GM12878 (cell line): Measurements from ENCODE around the gene MFNG. TPM values are rescaled to one million over a fixed set of nuclear protein-coding genes. Genes with fewer than 3 reads are reported as not detected.

ENCODE experiments used
- ATAC-seq: fragments of 200-7000 bp; cut with Tn5 transposase; 3 replicates; pipeline ENCODE4 v1.9.1; 2020; ENCODE audit warnings: mild to moderate bottlenecking, moderate library complexity
- BruUV-seq: library from RNA; stranded (reverse); fragments of 400-500 nt; replicated peaks from 2 replicates; lab custom pipeline; 2021; lab: Mats Ljungman, UMichigan
- CTCF ChIA-PET: fragments of 300-600 bp; sonication (Branson Sonifier 250); formaldehyde crosslinking; extraction: SDS; loops from one replicate; lab custom pipeline; 2021; ENCODE audit warnings: inconsistent platforms; lab: Yijun Ruan, JAX
- POLR2A ChIA-PET: fragments of 350-600 bp; formaldehyde crosslinking; extraction: SDS; loops from one replicate; lab custom pipeline; 2021; ENCODE audit warnings: inconsistent platforms; lab: Charles Lee
- RAD21 ChIA-PET: fragments of 300-600 bp; sonication (Branson Sonifier 250); formaldehyde crosslinking; loops from one replicate; lab custom pipeline; 2023; ENCODE audit warnings: antibody characterized with exemption; ENCODE audit not compliant: unreplicated experiment; lab: Charles Lee
- SMC1A ChIA-PET: fragments of 300-600 bp; sonication (Branson Sonifier 250); formaldehyde crosslinking; loops from one replicate; lab custom pipeline; 2023; ENCODE audit not compliant: unreplicated experiment, uncharacterized antibody; lab: Charles Lee
- DNase-seq: peaks from one replicate; pipeline ENCODE4 v3.0.0-alpha.2; 2011; ENCODE audit warnings: low read depth, low spot score
- FAIRE-seq: peaks from 3 replicates; lab custom pipeline; 2011; peaks lifted over from hg19 to GRCh38; lab: Jason Lieb, UNC
- H2AFZ ChIP-seq: 2 replicates; pipeline ENCODE4 v1.6.0; 2011; ENCODE audit warnings: low read depth, low read length, control low read depth; ENCODE audit not compliant: control insufficient read depth
- H3K27ac ChIP-seq: 2 replicates; pipeline ENCODE4 v1.5.1; 2011; ENCODE audit warnings: control low read depth; ENCODE audit not compliant: control insufficient read depth, insufficient read depth
- H3K27me3 ChIP-seq, 2 experiments: replicated peaks in 1 of 2; 2 replicates each; pipeline versions ENCODE4 v1.6.0 to v1.6.1; 2011; ENCODE audit warnings: low read length in 1 of 2; ENCODE audit not compliant: control insufficient read depth in 2 of 2, insufficient read depth in 2 of 2
- H3K36me3 ChIP-seq, 2 experiments: 2 replicates each; pipeline ENCODE4 v1.5.1; 2011; ENCODE audit warnings: low read length in 1 of 2; ENCODE audit not compliant: control insufficient read depth in 2 of 2, insufficient read depth in 2 of 2
- H3K4me1 ChIP-seq: 2 replicates; pipeline ENCODE4 v1.6.1; 2011; ENCODE audit warnings: mild to moderate bottlenecking, low read length, moderate library complexity, mixed read lengths; ENCODE audit not compliant: control insufficient read depth, insufficient read depth
- H3K4me2 ChIP-seq: 2 replicates; pipeline ENCODE4 v1.6.0; 2011; ENCODE audit warnings: control low read depth; ENCODE audit not compliant: control insufficient read depth, insufficient read depth
- H3K4me3 ChIP-seq: fragments of 200-600 bp; sonication (generic); 2 replicates; pipeline ENCODE4 v1.5.1; 2016
- H3K79me2 ChIP-seq: 2 replicates; pipeline ENCODE4 v1.6.0; 2011; ENCODE audit warnings: low read length; ENCODE audit not compliant: control insufficient read depth, insufficient read depth
- H3K9ac ChIP-seq: 2 replicates; pipeline ENCODE4 v1.8.0; 2011; ENCODE audit warnings: low read length, control low read depth, mixed read lengths; ENCODE audit not compliant: control insufficient read depth, insufficient read depth
- H3K9me3 ChIP-seq: replicated peaks from 3 replicates; pipeline ENCODE4 v1.5.1; 2011; ENCODE audit warnings: mild to moderate bottlenecking, low read length; ENCODE audit not compliant: control insufficient read depth, insufficient read depth
- H4K20me1 ChIP-seq: 2 replicates; pipeline ENCODE4 v1.6.0; 2011; ENCODE audit not compliant: control insufficient read depth, insufficient read depth
- CEBPZ ChIP-seq: fragments of 150-350 bp; IDR thresholded peaks from 2 replicates; pipeline ENCODE4 v1.6.1; 2016; ENCODE audit warnings: low read depth, low read length
- EP300 ChIP-seq, 2 experiments: fragments of 150-350 bp in 1 of 2; IDR thresholded peaks; 2 replicates each; pipeline ENCODE4 v1.6.1; 2011 to 2012; ENCODE audit warnings: low read depth in 2 of 2, low read length in 2 of 2, borderline replicate concordance in 1 of 2, improper control_type of control experiment in 1 of 2, inconsistent platforms in 1 of 2; ENCODE audit not compliant: control insufficient read depth in 1 of 2
- ETV6 ChIP-seq, 2 experiments: fragments of 450-650 bp in 1 of 2; IDR thresholded peaks in 1 of 2; conservative IDR thresholded peaks in 1 of 2; 2 replicates each; pipeline ENCODE4 v1.6.1; 2014; ENCODE audit warnings: antibody characterized with exemption in 1 of 2, borderline replicate concordance in 1 of 2, low read depth in 1 of 2, mild to moderate bottlenecking in 1 of 2, moderate library complexity in 1 of 2
- IKZF2 ChIP-seq, 2 experiments: fragments of 450-650 bp; IDR thresholded peaks; 2 replicates each; pipeline ENCODE4 v1.6.1; 2017; ENCODE audit warnings: mild to moderate bottlenecking in 2 of 2, moderate library complexity in 2 of 2
- NFYA ChIP-seq: IDR thresholded peaks from 2 replicates; pipeline ENCODE4 v1.6.1; 2011; ENCODE audit warnings: low read depth, mild to moderate bottlenecking, low read length, improper control_type of control experiment, borderline replicate concordance
- NFYB ChIP-seq: IDR thresholded peaks from 2 replicates; pipeline ENCODE4 v1.6.1; 2011; ENCODE audit warnings: low read depth, mild to moderate bottlenecking, low read length, improper control_type of control experiment, moderate library complexity; ENCODE audit not compliant: insufficient read depth
- REST ChIP-seq: IDR thresholded peaks from 2 replicates; pipeline ENCODE4 v1.6.1; 2012; ENCODE audit warnings: mild to moderate bottlenecking, low read depth, low read length
- SMARCA5 ChIP-seq: fragments of 450-650 bp; IDR thresholded peaks from 2 replicates; pipeline ENCODE4 v1.6.1; 2017; ENCODE audit warnings: mild to moderate bottlenecking
- SUZ12 ChIP-seq: fragments of 200-600 bp; sonication (generic); IDR thresholded peaks from one replicate; pipeline ENCODE4 v1.6.1; 2018; ENCODE audit warnings: antibody characterized with exemption, mild to moderate bottlenecking; ENCODE audit not compliant: unreplicated experiment
- WGBS: methylation state at CpG from one replicate; pipeline ENCODE4 v1.1.6; 2016; ENCODE audit warnings: low lambda C conversion rate; ENCODE audit not compliant: insufficient replicate concordance, insufficient coverage; ENCODE audit errors: missing lambda C conversion rate; 5-methylcytosine and 5-hydroxymethylcytosine counted together
- in situ Hi-C: fragments of 300-500 bp; cut with MboI; formaldehyde crosslinking; loops from 9 replicates; pipeline ENCODE4 v1.14.3; 2018; ENCODE audit warnings: mixed read lengths
- intact Hi-C: fragments of 100-400 bp; cut with micrococcal nuclease; formaldehyde crosslinking; loops from one replicate; pipeline ENCODE4 v1.14.2; 2022; ENCODE audit not compliant: unreplicated experiment
- polyA plus RNA-seq, 11 experiments: library from polyadenylated mRNA; depleted of rRNA in 4 of 11; unstranded in 6 of 11; stranded (reverse) in 5 of 11; fragments of >200 nt; fragmentation: Nextera tagmentation in 4 of 11; fragmentation: Illumina TruSeq in 1 of 11; extraction: Ambion mirVana in 4 of 11; extraction: Trizol in 1 of 11; gene quantifications; 1 replicate in 1 of 11; 2 replicates in 10 of 11; pipeline versions ENCODE4 v1.2.1 to v1.2.3, GENCODE V29; 2011 to 2016; ENCODE audit warnings: inconsistent platforms in 2 of 11, missing spikeins in 2 of 11, low read depth in 1 of 11
- total RNA-seq, 4 experiments: library from RNA; depleted of rRNA in 3 of 4; stranded (reverse); fragments of >200 nt in 3 of 4; fragmentation: Illumina TruSeq in 1 of 4; extraction: Trizol in 1 of 4; gene quantifications; 2 replicates each; pipeline versions ENCODE4 v1.2.1 to v1.2.3, GENCODE V29; 2013 to 2021

Gene MFNG
- total and polyA plus RNA-seq, 10 of the 15 experiments (the other 5 are each of a cell fraction or from before 2014, with no cell fraction given), result 11.5 to 117 (median 68.5) TPM

- no peak for ATAC-seq
- no peak for DNase-seq
- POLR2A ChIA-PET, result no interaction called here
- H3K4me3 ChIP-seq, result no peak overlapping the region
- TF ChIP-seq ETV6 (conservative IDR thresholded peaks at IDR 0.05 in 1 of 2, IDR thresholded peaks at IDR 0.05 in 1 of 2; ENCODE audit: borderline replicate concordance in 1 of 2, low read depth in 1 of 2), result no peak
- TF ChIP-seq NFYA, result no peak
- no peak for TF ChIP-seq NFYB
- TF ChIP-seq CEBPZ, result no peak
- no peak for TF ChIP-seq SMARCA5
- no peak for TF ChIP-seq SUZ12
- TF ChIP-seq IKZF2 (IDR thresholded peaks at IDR 0.05), result no peak
- TF ChIP-seq REST, result no peak
- no peak for TF ChIP-seq EP300 (IDR thresholded peaks at IDR 0.05; ENCODE audit: borderline replicate concordance in 1 of 2, control insufficient read depth in 1 of 2, low read depth in 2 of 2, low read length in 2 of 2)
- in situ Hi-C loops (no loop called here), intact Hi-C loops (no loop called here)
- H4K20me1 ChIP-seq, result no peaks in the 10 kb centered on the region
- RAD21 ChIA-PET, result no interaction called here
- FAIRE-seq, result no peak
- SMC1A ChIA-PET, result no interaction called here
- WGBS, result 55% methylated on average over 22 of the region's 22 CpGs
- no peak overlapping the region for H3K4me2 ChIP-seq
- BruUV-seq, result no TSS peak
- CTCF ChIA-PET, result interaction anchor here (0.7 to 1.6 kb wide), 2 partner anchors 11 to 59 kb away, joined by 3 to 7 read pairs; no protein-coding TSS in a partner anchor
- H3K4me1 ChIP-seq, result no peaks in the 10 kb centered on the region
- no peaks in the 10 kb centered on the region for H3K27me3 ChIP-seq
- H3K9ac ChIP-seq, result no peak overlapping the region
- H3K9me3 ChIP-seq, result no peaks in the 10 kb centered on the region
- H3K27ac ChIP-seq, result no peak overlapping the region
- H3K79me2 ChIP-seq, result no peaks in the 10 kb centered on the region
- no peak overlapping the region for H2AFZ ChIP-seq
- no peaks in the 10 kb centered on the region for H3K36me3 ChIP-seq
Measured at GRCh38 chr22:37508431-37508992, 22.3 kb upstream of the MFNG start.
